ENCODE data around the gene TMEM53. TPM values are rescaled to one million over a fixed set of nuclear protein-coding genes. Genes with fewer than 3 reads are reported as not detected.

TMEM53 gene
- total RNA-seq, 2 experiments from 2014 or later: 4.5 to 4.9 TPM

GRCh38 chr1:44695671-44696070, 21.4 kb upstream of the TMEM53 start:
- no peaks in the 10 kb centered on the region for H3K36me3 Mint-ChIP-seq (ENCODE audit: low read depth)
- DNase-seq: no peak
- H3K4me3 Mint-ChIP-seq: no peak overlapping the region
- intact Hi-C loops (cut with micrococcal nuclease): no loop called here
- no peaks in the 10 kb centered on the region for H3K27me3 Mint-ChIP-seq (ENCODE audit: low read depth)
- no peaks in the 10 kb centered on the region for H3K9me3 Mint-ChIP-seq
- CTCF ChIA-PET: interaction anchor here (0.6 to 2.2 kb wide), 4 partner anchors 33 to 140 kb away, joined by 3 to 19 read pairs (median 6); no protein-coding TSS in a partner anchor
- H3K27ac Mint-ChIP-seq: no peak overlapping the region
- peaks cover 29% of the 10 kb centered on the region for H3K4me1 Mint-ChIP-seq (ENCODE audit: low read depth)

- Mint-ChIP-seq H3K4me3 (no peak overlapping the region), H3K27me3 (ENCODE audit: low read depth) (no peaks in the 10 kb centered on the region), H3K4me1 (ENCODE audit: low read depth) (peaks cover 29% of the 10 kb centered on the region), H3K9me3 (no peaks in the 10 kb centered on the region), H3K27ac (no peak overlapping the region), H3K36me3 (ENCODE audit: low read depth) (no peaks in the 10 kb centered on the region)
- intact Hi-C loops (cut with micrococcal nuclease): no loop called here
- CTCF ChIA-PET: interaction anchor here (0.6 kb wide), 1 partner anchor 38 kb away, joined by 3 read pairs; no protein-coding TSS in a partner anchor
- DNase-seq: no peak
These were observed 20.7 kb upstream of the TMEM53 start for GRCh38 chr1:44694863-44695478.

GRCh38 chr1:44693900-44694299, 19.6 kb upstream of the TMEM53 start:
- no peaks in the 10 kb centered on the region for H3K9me3 Mint-ChIP-seq

GRCh38 chr1:44693159-44693558, 18.9 kb upstream of the TMEM53 start:
- no peak for DNase-seq
- Mint-ChIP-seq H3K4me1 (ENCODE audit: low read depth) (peaks cover 27% of the 10 kb centered on the region), H3K4me3 (no peak overlapping the region), H3K36me3 (ENCODE audit: low read depth) (no peaks in the 10 kb centered on the region), H3K27me3 (ENCODE audit: low read depth) (no peaks in the 10 kb centered on the region), H3K9me3 (no peaks in the 10 kb centered on the region), H3K27ac (no peak overlapping the region)
- CTCF ChIA-PET: interaction anchor here (0.6 to 2.0 kb wide), 2 partner anchors 11 to 40 kb away, joined by 3 to 6 read pairs; no protein-coding TSS in a partner anchor
- intact Hi-C loops (cut with micrococcal nuclease): no loop called here

More at GRCh38 chr1:44693900-44694299, 19.6 kb upstream of the TMEM53 start:
- intact Hi-C loops (cut with micrococcal nuclease): no loop called here
- no peaks in the 10 kb centered on the region for H3K27me3 Mint-ChIP-seq (ENCODE audit: low read depth)
- H3K36me3 Mint-ChIP-seq (ENCODE audit: low read depth): no peaks in the 10 kb centered on the region
- no peak for DNase-seq
- H3K4me3 Mint-ChIP-seq: no peak overlapping the region
- H3K27ac Mint-ChIP-seq: no peak overlapping the region
- CTCF ChIA-PET: no interaction called here
- peaks cover 29% of the 10 kb centered on the region for H3K4me1 Mint-ChIP-seq (ENCODE audit: low read depth)

GRCh38 chr1:44689447-44689765, 15.1 kb upstream of the TMEM53 start:
- Mint-ChIP-seq H3K27me3 (ENCODE audit: low read depth) (no peaks in the 10 kb centered on the region), H3K4me1 (ENCODE audit: low read depth) (peaks cover 8% of the 10 kb centered on the region), H3K27ac (no peak overlapping the region), H3K9me3 (no peaks in the 10 kb centered on the region), H3K4me3 (no peak overlapping the region), H3K36me3 (ENCODE audit: low read depth) (no peaks in the 10 kb centered on the region)
- no peak for DNase-seq
- CTCF ChIA-PET: interaction anchor here (0.7 kb wide), 1 partner anchor 779 kb away, joined by 3 read pairs; no protein-coding TSS in a partner anchor
- intact Hi-C loops (cut with micrococcal nuclease): no loop called here

- intact Hi-C loops (cut with micrococcal nuclease): no loop called here
- Mint-ChIP-seq H3K4me3 (no peak overlapping the region), H3K27ac (no peak overlapping the region), H3K27me3 (ENCODE audit: low read depth) (no peaks in the 10 kb centered on the region), H3K4me1 (ENCODE audit: low read depth) (peaks cover 10% of the 10 kb centered on the region), H3K9me3 (no peaks in the 10 kb centered on the region), H3K36me3 (ENCODE audit: low read depth) (no peaks in the 10 kb centered on the region)
- CTCF ChIA-PET: interaction anchor here (0.7 kb wide), 1 partner anchor 779 kb away, joined by 3 read pairs; no protein-coding TSS in a partner anchor
- DNase-seq: no peak
These were observed 14.6 kb upstream of the TMEM53 start for GRCh38 chr1:44688760-44689446.

GRCh38 chr1:44685881-44686280, 11.6 kb upstream of the TMEM53 start:
- Mint-ChIP-seq H3K9me3 (no peaks in the 10 kb centered on the region), H3K36me3 (ENCODE audit: low read depth) (no peaks in the 10 kb centered on the region), H3K4me3 (no peak overlapping the region), H3K27ac (no peak overlapping the region), H3K27me3 (ENCODE audit: low read depth) (no peaks in the 10 kb centered on the region), H3K4me1 (ENCODE audit: low read depth) (peaks cover 6% of the 10 kb centered on the region)
- no peak for DNase-seq
- intact Hi-C loops (cut with micrococcal nuclease): no loop called here
- CTCF ChIA-PET: interaction anchor here (0.7 to 1.4 kb wide), 2 partner anchors 9 to 33 kb away, joined by 3 read pairs; no protein-coding TSS in a partner anchor

- no peak for DNase-seq
- no peaks in the 10 kb centered on the region for H3K9me3 Mint-ChIP-seq
- no peak overlapping the region for H3K4me3 Mint-ChIP-seq
- H3K27me3 Mint-ChIP-seq (ENCODE audit: low read depth): no peaks in the 10 kb centered on the region
- CTCF ChIA-PET: interaction anchor here (0.7 to 1.4 kb wide), 2 partner anchors 8 to 32 kb away, joined by 3 read pairs; no protein-coding TSS in a partner anchor
- H3K4me1 Mint-ChIP-seq (ENCODE audit: low read depth): peaks cover 6% of the 10 kb centered on the region
- no peaks in the 10 kb centered on the region for H3K36me3 Mint-ChIP-seq (ENCODE audit: low read depth)
- H3K27ac Mint-ChIP-seq: no peak overlapping the region
- intact Hi-C loops (cut with micrococcal nuclease): no loop called here
These were observed 10.9 kb upstream of the TMEM53 start for GRCh38 chr1:44685218-44685617.

GRCh38 chr1:44684525-44684924, 10.2 kb upstream of the TMEM53 start:
- H3K4me3 Mint-ChIP-seq: no peak overlapping the region
- no peak overlapping the region for H3K27ac Mint-ChIP-seq
- H3K4me1 Mint-ChIP-seq (ENCODE audit: low read depth): peaks cover 6% of the 10 kb centered on the region
- intact Hi-C loops (cut with micrococcal nuclease): no loop called here
- no peak for DNase-seq
- CTCF ChIA-PET: interaction anchor here (0.6 to 2.2 kb wide), 3 partner anchors 10 to 32 kb away, joined by 3 to 6 read pairs (median 4); partner anchors contain the start of genes ARMH1 and TMEM53
- H3K36me3 Mint-ChIP-seq (ENCODE audit: low read depth): no peaks in the 10 kb centered on the region
- H3K27me3 Mint-ChIP-seq (ENCODE audit: low read depth): no peaks in the 10 kb centered on the region
- H3K9me3 Mint-ChIP-seq: no peaks in the 10 kb centered on the region

- Mint-ChIP-seq H3K4me1 (ENCODE audit: low read depth) (peaks cover 6% of the 10 kb centered on the region), H3K27me3 (ENCODE audit: low read depth) (no peaks in the 10 kb centered on the region), H3K9me3 (no peaks in the 10 kb centered on the region), H3K27ac (no peak overlapping the region), H3K4me3 (no peak overlapping the region), H3K36me3 (ENCODE audit: low read depth) (no peaks in the 10 kb centered on the region)
- DNase-seq: no peak
- intact Hi-C loops (cut with micrococcal nuclease): no loop called here
- CTCF ChIA-PET: interaction anchor here (2.2 kb wide), 1 partner anchor 8 kb away, joined by 6 read pairs; the partner anchor contains the start of genes ARMH1 and TMEM53
These were observed 8.6 kb upstream of the TMEM53 start for GRCh38 chr1:44682883-44683265.

GRCh38 chr1:44681905-44682882, 7.9 kb upstream of the TMEM53 start:
- H3K4me1 Mint-ChIP-seq (ENCODE audit: low read depth): peaks cover 6% of the 10 kb centered on the region
- intact Hi-C loops (cut with micrococcal nuclease): no loop called here
- no peaks in the 10 kb centered on the region for H3K36me3 Mint-ChIP-seq (ENCODE audit: low read depth)
- CTCF ChIA-PET: interaction anchor here (0.6 to 2.2 kb wide), 2 partner anchors 7 to 30 kb away, joined by 3 to 6 read pairs; partner anchors contain the start of genes ARMH1 and TMEM53
- H3K9me3 Mint-ChIP-seq: no peaks in the 10 kb centered on the region
- DNase-seq: no peak
- H3K4me3 Mint-ChIP-seq: no peak overlapping the region
- no peak overlapping the region for H3K27ac Mint-ChIP-seq
- no peaks in the 10 kb centered on the region for H3K27me3 Mint-ChIP-seq (ENCODE audit: low read depth)

GRCh38 chr1:44679468-44679867, 5.2 kb upstream of the TMEM53 start:
- H3K9me3 Mint-ChIP-seq: no peaks in the 10 kb centered on the region
- H3K4me3 Mint-ChIP-seq: no peak overlapping the region
- no peaks in the 10 kb centered on the region for H3K27me3 Mint-ChIP-seq (ENCODE audit: low read depth)
- no peak overlapping the region for H3K27ac Mint-ChIP-seq
- intact Hi-C loops (cut with micrococcal nuclease): no loop called here
- H3K4me1 Mint-ChIP-seq (ENCODE audit: low read depth): peaks cover 6% of the 10 kb centered on the region
- no peaks in the 10 kb centered on the region for H3K36me3 Mint-ChIP-seq (ENCODE audit: low read depth)
- CTCF ChIA-PET: interaction anchor here (0.7 to 1.3 kb wide), 5 partner anchors 24 to 1265 kb away, joined by 3 read pairs; no protein-coding TSS in a partner anchor
- DNase-seq: no peak
